Upper lobe of left lung (tissue), 4 donors: Measurements from ENCODE around the gene SUCO.

ENCODE experiments used
- CTCF ChIP-seq, 6 experiments: fragments of 450-650 bp in 4 of 6; fragments of 200-600 bp in 2 of 6; sonication (generic) in 2 of 6; IDR thresholded peaks; one replicate each; pipeline ENCODE4 v1.5.1; 2016 to 2019; ENCODE audit warnings: antibody characterized with exemption in 6 of 6
- EP300 ChIP-seq, 4 donors: sonication (generic); formaldehyde crosslinking; IDR thresholded peaks; one replicate each; pipeline ENCODE4 v1.5.1; 2017; ENCODE audit warnings: antibody characterized with exemption in 4 of 4, control low read depth in 2 of 4
- POLR2A ChIP-seq, 4 donors: fragments of 450-650 bp; IDR thresholded peaks; one replicate each; pipeline ENCODE4 v1.5.1; 2016 to 2017; ENCODE audit warnings: antibody characterized with exemption in 4 of 4, mild to moderate bottlenecking in 2 of 4
- POLR2AphosphoS5 ChIP-seq, 2 donors: sonication (generic); formaldehyde crosslinking; IDR thresholded peaks; one replicate each; pipeline ENCODE4 v1.5.1; 2017; ENCODE audit warnings: antibody characterized with exemption in 2 of 2

GRCh38 chr1:172600615-172601014 lies 67.7 kb downstream of the SUCO start:
- TF ChIP-seq CTCF (IDR thresholded peaks at IDR 0.05) (no peak), POLR2A (IDR thresholded peaks at IDR 0.05) (no peak), POLR2AphosphoS5 (IDR thresholded peaks at IDR 0.05) (no peak), EP300 (IDR thresholded peaks at IDR 0.05) (no peak)
